Left renal cortex interstitium (tissue), 4 donors: ENCODE data around the gene EIF4B. TPM values are rescaled to one million over a fixed set of nuclear protein-coding genes. Genes with fewer than 3 reads are reported as not detected.
A peak's percentile ranks its signal among the peaks of the same experiment; 100 is the strongest.

Experiments
- DNase-seq, 4 donors: peaks; one replicate each; pipeline ENCODE4 v3.0.0-alpha.2; 2013; ENCODE audit warnings: low read depth in 4 of 4, low spot score in 2 of 4, missing footprints in 1 of 4
- polyA plus RNA-seq, 4 donors: library from polyadenylated mRNA; unstranded; fragments of 120-200 nt; gene quantifications; one replicate each; pipeline ENCODE4 v1.2.1, GENCODE V29; 2013; ENCODE audit not compliant: insufficient read length in 4 of 4

EIF4B gene
- polyA plus RNA-seq, 4 donors = 463 to 558 (median 490) TPM

DNA sequence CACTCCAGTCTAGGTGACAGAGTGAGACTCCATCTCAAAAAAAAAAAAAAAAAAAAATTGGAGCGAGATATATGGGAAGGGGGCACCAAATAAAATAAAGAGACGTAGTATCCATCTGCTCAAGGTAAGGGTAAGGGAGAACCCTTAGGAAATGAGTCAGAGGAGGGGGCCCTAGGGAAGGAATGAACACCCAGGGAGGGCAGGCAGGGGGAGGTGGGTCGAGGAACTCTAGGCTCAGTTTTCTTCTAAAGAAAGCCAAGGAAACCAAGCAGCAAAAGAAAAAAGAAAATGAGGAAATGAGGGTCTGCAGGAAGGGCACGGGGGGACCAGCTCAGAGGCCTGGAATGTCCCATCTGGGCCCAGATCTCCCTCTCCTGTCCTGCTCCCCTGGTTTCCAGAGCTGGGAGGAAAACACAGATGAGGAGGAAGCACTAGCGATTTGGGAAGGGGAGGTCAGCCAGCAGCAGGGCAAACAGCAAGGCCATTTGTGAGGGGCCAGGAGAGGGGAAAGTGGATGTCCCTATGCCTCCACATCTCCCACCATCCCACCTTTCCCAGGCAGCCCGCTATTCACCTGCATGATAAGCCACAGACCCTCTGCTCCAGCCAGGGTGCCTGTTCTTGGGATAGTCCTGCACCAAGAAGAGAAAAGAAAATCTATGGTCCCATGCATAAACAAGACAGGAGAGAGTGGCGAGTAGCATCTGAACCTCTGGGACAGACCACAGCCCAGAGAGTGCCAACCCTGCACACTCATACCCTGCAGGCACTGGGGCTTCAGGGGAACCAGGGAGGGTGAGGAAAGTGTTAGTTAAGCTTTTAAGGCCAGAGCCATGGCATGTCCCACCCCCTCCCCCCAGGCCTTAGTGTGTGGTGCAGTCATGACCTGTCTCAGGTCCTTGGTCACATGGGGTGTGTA is 61.1 kb downstream of the EIF4B start:
- no peak for DNase-seq

DNA sequence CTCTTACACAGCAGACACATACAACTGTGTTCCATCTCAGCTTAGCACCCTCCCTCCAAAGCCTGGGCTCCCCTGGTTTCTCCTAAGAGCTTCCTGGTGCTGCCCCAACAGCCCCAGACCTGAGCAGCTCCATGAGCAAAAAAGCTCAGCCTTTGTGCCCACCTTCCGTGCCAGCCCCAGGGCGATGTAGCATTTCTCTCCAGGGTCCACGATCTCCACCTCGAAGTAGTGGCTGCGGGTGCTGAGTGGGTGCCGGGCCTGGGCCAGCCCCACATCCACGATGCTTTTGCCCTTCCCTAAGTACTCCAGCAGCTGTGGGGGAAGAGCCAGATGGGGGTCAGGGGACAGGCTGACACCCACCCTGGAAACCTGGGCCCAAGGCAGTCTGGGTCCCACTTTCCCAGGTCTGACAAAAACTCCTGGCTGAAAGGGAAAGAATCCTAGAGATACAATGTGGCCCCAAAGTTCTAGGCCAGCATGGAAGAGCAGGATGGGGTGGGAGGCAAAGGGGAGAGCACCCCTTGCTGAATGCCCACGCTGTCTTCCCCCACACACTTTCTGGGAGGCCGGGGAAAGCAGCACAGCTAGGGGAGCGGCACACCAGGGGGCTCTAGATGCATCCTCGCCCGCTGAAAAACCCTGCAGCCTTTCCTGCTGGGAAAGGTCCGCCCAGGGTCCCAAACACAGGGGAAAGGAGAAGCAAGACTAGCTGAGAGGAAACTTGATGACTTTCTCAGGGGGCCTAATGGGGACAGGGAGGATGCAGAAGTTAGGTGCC is 61.9 kb downstream of the EIF4B start:
- DNase-seq = no peak

DNA sequence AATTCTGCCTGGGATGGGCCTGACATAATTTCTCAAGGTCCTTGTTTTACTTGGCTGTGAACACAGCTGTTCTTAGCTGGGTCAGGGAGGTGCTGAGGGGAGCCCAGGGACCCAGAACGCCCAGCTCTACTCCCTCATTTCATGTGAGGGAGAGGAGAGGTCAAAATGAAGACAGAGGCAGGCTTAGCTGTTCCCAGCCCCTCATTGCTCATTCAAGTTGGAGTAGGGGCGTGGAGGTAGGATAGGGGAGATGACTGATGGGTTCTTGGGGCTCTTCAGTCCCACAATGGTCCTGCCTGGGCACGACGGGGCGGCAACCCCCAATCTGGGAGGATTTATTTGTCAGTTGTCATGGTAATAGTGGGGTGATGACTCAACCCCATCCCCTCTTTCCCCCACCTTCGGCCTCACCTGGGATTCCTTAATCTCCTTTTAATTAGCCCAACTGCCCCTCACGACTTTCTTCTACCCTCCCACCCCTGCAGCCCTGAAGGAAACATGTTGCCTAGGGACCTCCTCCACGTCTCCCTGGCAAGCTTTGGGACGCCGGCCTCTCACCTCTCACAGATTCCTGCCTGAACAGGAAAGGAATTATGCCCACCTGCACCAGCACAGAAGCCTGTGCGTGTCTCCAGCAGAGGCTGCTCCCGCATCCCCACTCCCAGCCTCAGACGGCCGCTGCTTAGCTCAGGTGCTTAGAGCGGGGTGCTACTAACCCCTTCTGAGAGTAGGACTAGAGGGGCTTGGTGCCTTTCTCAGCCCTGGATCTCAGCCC is 62.7 kb downstream of the EIF4B start:
- no peak for DNase-seq

DNA sequence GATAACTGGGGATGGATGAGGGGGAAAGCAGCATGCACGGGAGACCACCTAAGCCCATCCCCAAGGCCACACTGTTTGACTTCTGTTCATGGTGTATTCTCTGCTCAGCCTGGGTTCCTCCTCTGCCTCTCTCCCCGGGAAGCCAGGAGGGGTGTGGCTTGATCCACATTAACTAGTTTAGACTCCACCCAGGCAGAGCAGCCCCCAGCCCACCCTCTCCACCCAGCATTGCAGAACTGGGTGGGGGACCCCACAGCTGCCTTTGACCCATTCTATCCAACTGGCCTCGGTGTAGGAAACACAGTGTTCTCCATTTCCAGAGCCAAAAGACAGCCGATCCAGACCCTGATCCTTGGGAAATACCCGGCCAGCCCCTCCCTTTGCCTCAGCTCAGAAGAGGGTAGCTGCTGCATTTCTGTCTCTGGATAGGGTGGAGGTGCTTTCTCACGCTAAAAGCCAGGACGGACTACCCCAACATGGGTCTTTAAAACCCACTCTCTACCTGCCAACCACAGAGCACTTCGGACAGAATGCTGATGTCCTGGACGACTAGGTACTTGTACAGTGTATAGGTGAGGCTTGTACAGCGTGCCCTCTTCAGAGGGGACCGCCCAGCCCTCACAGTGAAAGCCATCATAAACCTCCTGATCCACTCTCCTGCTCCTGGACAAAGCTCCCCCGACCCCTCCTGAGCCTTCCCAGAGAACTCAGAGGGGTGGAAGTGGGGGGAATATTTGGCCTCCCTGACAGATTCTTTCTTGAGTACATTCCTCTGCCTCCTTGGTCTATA is 63.6 kb downstream of the EIF4B start:
- DNase-seq = no peak

GRCh38 chr12:53070877-53071492 is 64.7 kb downstream of the EIF4B start:
- DNase-seq = no peak

GRCh38 chr12:53071591-53072551 is 65.6 kb downstream of the EIF4B start:
- DNase-seq = no peak

DNA sequence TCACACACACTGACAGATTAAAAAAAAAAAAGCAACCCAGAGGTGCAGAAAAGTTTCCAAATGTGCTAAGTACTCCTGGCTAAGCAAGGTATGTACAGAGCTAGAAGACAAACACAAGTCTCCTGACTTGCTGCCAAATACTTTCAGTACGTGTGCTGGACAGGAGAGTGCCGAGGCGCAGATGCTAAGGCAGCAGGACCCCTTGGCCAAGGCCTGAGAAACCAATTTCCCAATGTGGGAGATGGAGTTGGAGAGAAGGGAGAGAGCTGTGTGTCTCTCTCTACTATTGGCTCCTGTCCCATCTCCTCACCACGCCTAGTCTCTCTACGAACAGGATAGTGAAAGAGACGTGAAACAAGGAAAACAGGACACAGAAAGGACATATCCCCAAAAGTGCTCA is 67.6 kb downstream of the EIF4B start:
- DNase-seq = no peak

DNA sequence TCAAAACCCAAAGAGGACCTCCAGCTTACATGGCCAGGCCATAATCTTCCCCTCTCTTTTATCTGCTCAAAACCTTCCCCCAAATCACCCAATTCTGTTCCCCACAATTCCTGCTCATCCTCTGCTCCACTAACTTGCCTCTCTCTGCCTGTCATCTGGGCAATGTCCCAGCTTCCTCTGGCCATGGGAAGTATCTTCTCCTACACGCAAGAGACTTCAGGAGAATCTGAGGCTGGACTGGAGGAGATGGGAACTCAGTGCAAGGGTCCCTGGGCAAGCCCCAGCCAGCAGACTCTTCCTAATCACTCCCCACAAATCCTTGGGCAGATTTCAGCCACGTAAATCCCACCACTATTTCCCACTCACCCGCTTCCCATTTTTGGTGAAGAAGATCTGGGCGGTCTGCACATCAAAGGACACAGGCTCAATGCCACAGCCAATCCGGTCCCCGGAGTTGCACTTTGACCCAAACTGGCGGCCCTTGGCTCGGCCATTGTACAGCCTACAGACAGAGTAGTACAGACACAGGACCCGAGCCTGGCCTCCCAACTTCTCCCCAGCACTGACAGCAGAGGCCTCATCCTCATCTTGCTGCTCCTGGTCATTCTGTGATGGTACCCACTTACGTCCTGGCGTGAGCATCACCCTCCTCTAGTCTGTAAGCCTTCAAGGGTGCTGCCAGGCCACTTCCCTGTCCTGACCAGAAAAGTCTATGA is 68.2 kb downstream of the EIF4B start:
- DNase-seq = no peak

- no peak for DNase-seq
Observed at GRCh38 chr12:53074999-53075370, 68.7 kb downstream of the EIF4B start.

GRCh38 chr12:53076461-53076860 is 70.2 kb downstream of the EIF4B start:
- DNase-seq = no peak

DNA sequence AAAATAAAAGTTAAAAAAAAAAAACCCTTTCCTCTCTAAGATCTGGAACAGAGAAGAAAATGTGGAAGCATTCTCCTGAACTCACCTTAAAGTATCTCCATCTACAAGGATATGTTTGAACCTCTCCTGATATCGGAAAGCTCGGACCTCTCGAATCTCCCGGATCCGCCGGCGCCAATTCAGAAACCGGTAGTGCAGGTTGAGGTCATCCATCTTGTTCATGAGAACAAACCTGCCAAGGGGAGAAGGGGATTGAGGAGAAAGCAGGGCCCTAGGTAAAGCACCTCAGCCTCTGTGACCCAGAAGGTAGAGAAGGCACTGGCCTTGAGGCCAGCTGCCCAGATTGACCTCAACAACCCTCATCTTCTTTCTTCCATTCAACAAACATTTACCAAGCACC is 70.8 kb downstream of the EIF4B start:
- DNase-seq = no peak

- no peak for DNase-seq
Observed at GRCh38 chr12:53078425-53079225, 72.4 kb downstream of the EIF4B start.

GRCh38 chr12:53079226-53080117 is 73.2 kb downstream of the EIF4B start, which contains the start of gene SPRYD3:
Gene SPRYD3 (minus strand): TSS chr12:53079390. CDS start chr12:53079333, 57 bp downstream.
- peak; percentile 89 to 94 (median 92) for DNase-seq

- DNase-seq = no peak
Observed at GRCh38 chr12:53082637-53083175, 76.5 kb downstream of the EIF4B start.

DNA sequence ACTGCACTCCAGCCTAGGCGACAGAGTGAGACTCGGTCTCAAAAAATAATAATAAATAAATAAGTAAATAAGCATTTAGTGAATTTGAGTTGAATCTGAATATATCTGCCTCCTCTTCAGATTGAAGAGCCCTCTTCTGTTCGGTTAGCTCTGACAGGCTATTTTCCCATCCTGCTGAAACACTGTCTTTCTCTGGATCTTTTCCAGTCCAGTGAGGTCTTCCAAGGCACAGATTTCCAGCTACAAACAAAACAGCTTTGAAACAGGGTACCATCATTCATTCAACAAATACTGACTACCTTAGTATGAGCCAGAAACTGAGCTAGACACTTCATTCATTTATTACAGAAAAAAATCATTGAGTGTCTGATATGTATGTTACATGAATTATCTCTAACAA is 80.1 kb downstream of the EIF4B start:
- DNase-seq = no peak

GRCh38 chr12:53090105-53090504 is 83.8 kb downstream of the EIF4B start:
- no peak for DNase-seq
